Urothelium cell line (cell line): ENCODE measurements around the gene PANK1.

Experiments
- DNase-seq: peaks from one replicate; pipeline ENCODE4 v3.0.0; 2011; ENCODE audit warnings: low spot score, mixed read lengths
- FAIRE-seq: peaks from 2 replicates; lab custom pipeline; 2011; peaks lifted over from hg19 to GRCh38; lab: Jason Lieb, UNC

The PANK1 gene

DNA sequence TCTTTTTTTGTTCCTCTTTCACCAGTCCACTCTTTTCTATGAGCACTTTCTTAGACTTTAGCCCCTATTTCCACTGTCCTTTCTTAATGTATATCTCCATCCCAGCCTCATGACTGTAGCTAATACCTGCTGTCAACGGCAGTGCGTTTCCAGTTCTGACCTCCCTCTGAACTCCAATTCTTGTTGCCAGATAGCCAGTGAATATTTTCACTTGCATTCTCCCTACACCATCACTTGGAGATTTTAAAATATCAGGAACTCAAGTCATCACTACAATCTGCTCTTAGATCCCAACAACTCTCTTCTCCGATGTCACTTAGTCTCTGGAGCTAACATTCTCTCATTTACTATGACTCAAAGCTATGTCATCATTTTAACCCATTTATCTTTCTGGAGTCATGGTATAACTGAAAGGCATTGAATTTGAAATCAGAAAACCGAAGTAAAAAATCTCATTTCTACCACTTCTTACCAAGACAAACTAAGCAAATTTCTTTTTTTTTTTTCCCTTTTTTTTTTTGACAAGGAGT, 104.6 kb downstream of the PANK1 start:
- FAIRE-seq = no peak

DNA sequence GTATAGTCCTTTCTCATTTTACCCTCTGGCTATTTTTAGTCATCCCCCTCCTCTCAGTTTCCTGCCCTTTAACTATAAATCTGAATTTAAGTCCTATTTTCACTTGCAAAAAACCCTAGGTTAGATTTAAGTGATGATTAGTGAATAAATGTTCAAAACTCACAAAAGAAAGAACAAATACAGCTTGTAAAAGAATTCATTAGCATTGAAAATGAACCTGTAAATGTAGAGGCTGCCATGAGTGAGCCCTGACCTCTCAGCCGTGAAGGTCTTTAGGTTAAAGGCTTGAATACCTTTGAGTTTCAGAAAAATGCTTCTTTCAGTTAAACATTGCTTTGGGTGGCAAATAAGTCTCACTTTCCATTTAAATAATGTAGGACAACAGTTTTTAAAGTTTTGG, 107.7 kb downstream of the PANK1 start:
- FAIRE-seq (no peak), DNase-seq (no peak)

More for the DNA sequence above, 104.6 kb downstream of the PANK1 start:
- no peak for DNase-seq

DNA sequence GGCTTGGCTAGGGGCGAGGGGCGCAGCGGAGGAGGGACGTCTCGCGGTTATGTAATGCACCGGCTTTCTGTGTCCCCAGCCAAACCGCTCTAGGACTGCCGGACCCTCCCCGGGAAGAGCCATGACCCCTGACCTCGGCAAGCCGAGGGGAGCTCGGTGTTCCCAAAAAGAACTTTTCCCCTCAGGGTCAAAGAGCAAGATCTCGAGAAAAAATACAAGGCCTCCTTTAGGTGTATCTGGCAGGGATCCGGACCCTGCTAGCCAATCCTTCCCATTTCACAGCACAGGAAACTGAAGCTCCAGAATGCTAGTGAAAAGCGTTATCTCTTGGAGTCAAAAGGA, 109.1 kb downstream of the PANK1 start:
- DNase-seq (no peak), FAIRE-seq (no peak)

DNA sequence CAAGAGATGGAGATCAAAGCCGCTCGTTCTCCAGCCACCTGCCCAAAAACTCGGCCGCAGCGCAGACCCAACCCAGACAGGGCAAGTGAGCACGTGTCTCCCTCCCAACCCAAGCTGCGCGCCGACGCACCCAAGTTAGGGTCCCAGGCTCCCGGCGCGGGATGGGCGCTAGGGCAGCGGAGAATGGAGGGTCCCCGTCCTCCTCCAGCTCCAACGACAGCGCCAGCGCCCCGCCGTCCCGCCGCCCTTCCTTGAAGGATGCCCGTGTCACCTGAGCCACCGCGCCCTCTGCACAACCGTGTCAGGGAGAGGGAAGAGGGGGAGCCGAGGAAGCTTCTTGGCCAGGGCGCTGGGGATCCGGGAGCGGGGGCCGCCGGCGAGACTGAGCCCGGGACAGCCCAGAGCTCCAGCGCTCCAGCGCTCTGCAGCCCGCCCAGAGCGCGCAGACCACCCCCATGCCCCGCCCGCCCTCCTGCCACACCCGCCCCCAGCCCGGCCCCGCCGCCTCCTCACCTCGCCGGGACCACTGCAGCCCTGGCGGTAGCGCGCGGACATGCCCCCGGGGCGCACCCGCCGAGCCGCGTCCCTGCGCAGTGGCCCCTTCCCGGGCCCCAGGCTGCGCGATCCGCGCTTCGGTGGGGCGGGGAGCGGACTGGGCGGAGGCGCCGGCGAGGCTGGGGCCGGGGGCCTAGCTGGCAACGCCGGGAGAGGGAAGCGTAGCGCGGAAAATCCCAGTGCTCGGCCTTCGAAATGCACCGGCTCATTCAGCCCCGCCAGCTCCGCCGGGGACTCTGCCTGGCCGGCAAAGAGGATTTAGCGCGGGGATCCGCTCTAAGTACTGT, 109.7 kb downstream of the PANK1 start, which contains the start of gene SLC16A12:
Gene SLC16A12, minus strand, starts transcription at position 424 of the 842 bp plus-strand sequence. CDS start 73,016 bp downstream, outside the sequence.
- DNase-seq = no peak
- no peak for FAIRE-seq

DNA sequence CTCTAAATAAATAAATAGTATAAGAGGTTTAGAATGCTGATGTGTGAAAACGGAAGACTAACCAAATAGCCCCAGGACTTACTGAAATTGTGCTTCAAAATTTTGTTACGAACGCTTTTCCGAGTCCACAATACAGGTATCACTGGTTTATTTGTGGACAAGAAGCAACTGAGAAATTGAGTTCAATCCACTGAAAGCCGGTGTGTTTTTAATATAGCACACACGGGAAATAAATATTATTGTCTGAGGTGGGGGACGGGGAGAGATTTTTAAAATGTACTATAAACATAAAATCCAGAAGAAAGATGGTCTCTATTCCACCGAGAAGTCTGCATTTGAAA, 110.2 kb downstream of the PANK1 start:
- no peak for FAIRE-seq
- no peak for DNase-seq
